IPS-15b (cell line): ENCODE data around the gene REL.
A peak's percentile ranks its signal among the peaks of the same experiment; 100 is the strongest.
"Not testable (repeated sequence)": the region's sequence is repeated elsewhere in the genome, so short reads cannot be mapped to it uniquely, and the experiment has no call there.

Source experiments
- H3K27me3 ChIP-seq: one replicate; pipeline ENCODE4 v1.6.1; 2013; ENCODE audit warnings: low read length; ENCODE audit not compliant: control insufficient read depth, insufficient read depth
- H3K36me3 ChIP-seq: one replicate; pipeline ENCODE4 v1.6.1; 2013; ENCODE audit warnings: low read length; ENCODE audit not compliant: control insufficient read depth, insufficient read depth
- H3K4me1 ChIP-seq: one replicate; pipeline ENCODE4 v1.6.1; 2013; ENCODE audit warnings: mild to moderate bottlenecking, low read length; ENCODE audit not compliant: control insufficient read depth, insufficient read depth
- H3K4me3 ChIP-seq: one replicate; pipeline ENCODE4 v1.5.1; 2013; ENCODE audit warnings: low read depth, low read length
- H3K9ac ChIP-seq: one replicate; pipeline ENCODE4 v1.6.1; 2013; ENCODE audit warnings: low read depth, mild to moderate bottlenecking, low read length
- H3K9me3 ChIP-seq: one replicate; pipeline ENCODE4 v1.6.1; 2013; ENCODE audit warnings: mild to moderate bottlenecking, low read length; ENCODE audit not compliant: control insufficient read depth, insufficient read depth

REL gene

DNA sequence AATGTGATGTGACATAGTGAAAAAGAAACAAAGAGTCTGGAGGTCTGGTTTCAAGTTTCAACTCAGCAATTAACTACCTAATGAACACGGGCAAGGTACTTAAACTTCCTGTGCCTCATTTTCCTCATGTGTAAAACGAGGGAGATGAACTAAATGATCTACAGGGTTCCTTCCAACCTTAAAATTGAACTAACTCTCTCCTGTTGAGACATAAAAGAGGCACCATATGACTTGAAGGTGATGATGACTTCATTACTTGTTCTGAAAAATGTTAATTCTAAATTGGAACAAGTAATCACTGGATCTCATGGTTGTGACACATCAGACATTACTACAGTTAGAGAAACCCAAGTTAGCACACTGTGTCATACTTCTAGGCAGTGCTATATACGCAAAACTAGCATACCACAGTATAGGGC, 8.9 kb upstream of the REL start:
- H3K9ac ChIP-seq, result no peak overlapping the region
- no peaks in the 10 kb centered on the region for H3K4me1 ChIP-seq
- no peak overlapping the region for H3K4me3 ChIP-seq
- H3K27me3 ChIP-seq, result no peaks in the 10 kb centered on the region
- no peaks in the 10 kb centered on the region for H3K36me3 ChIP-seq
- no peaks in the 10 kb centered on the region for H3K9me3 ChIP-seq

DNA sequence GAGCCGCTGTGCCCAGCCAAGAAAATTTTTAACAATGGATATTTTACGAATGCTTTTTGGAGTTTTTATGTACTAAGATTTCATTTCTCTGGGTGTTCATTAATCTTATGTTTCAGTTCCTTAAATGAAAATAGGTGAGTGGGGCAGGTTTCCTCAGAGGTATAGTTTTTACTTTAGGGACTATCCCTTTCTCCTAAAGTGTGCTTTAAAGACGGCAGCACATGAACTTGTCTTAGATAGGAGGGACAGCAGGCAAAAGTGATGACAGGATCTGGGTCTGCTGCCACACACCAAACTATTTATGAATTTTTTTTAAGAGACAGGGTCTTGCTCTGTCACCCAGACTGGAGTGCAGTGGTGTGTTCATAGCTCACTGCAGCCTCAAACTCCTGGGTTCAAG, 8.0 kb upstream of the REL start:
- H3K27me3 ChIP-seq, result no peaks in the 10 kb centered on the region
- H3K4me3 ChIP-seq, result no peak overlapping the region
- no peaks in the 10 kb centered on the region for H3K36me3 ChIP-seq
- no peak overlapping the region for H3K9ac ChIP-seq
- H3K4me1 ChIP-seq, result no peaks in the 10 kb centered on the region
- no peaks in the 10 kb centered on the region for H3K9me3 ChIP-seq

DNA sequence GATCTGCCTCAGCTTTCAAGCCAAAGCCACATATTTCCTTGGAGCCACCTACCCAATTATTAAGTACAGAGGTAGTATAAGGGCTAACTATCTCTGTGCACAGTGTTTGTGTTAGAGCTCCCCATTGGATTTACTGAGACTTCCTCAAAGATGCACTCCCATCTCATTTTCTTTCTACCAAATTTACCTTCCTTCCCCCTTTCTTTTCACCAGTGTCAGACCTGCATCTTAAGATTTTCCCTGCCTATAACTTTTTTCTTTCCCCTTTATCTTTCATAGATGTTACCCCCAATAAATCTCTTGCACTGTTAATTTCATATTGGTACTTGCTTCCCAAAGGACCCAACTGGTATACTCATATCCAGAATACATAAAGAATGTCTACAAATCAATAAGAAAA, 5.9 kb upstream of the REL start:
- H3K36me3 ChIP-seq, result no peaks in the 10 kb centered on the region
- H3K27me3 ChIP-seq, result no peaks in the 10 kb centered on the region
- no peaks in the 10 kb centered on the region for H3K9me3 ChIP-seq
- H3K4me1 ChIP-seq, result no peaks in the 10 kb centered on the region
- H3K4me3 ChIP-seq, result no peak overlapping the region
- no peak overlapping the region for H3K9ac ChIP-seq

DNA sequence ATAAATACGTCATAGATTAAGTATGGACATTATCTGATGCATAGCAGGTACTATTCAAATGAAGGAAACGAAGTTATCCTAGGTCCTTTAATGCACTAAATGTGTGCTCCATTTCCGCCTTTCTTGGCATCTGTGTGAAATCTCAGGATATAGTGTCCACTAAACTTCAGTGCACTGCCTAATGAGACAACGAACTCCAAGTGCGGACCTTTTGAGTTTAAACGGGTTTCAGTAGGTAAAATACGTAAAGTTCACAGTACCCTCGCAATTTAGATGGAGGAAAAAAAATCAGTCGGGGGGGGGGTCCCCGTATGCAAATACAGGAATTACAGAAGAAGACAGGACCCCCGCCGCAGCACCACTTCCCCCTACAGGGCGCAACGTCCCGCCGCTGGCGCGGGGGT, 729 bp upstream of the REL start:
- Histone ChIP-seq H3K36me3 (no peaks in the 10 kb centered on the region), H3K27me3 (peaks cover 6% of the 10 kb centered on the region), H3K9ac (peak overlapping the region; percentile 66), H3K4me3 (peak overlapping the region; percentile 62), H3K4me1 (peaks cover 4% of the 10 kb centered on the region), H3K9me3 (no peaks in the 10 kb centered on the region)

DNA sequence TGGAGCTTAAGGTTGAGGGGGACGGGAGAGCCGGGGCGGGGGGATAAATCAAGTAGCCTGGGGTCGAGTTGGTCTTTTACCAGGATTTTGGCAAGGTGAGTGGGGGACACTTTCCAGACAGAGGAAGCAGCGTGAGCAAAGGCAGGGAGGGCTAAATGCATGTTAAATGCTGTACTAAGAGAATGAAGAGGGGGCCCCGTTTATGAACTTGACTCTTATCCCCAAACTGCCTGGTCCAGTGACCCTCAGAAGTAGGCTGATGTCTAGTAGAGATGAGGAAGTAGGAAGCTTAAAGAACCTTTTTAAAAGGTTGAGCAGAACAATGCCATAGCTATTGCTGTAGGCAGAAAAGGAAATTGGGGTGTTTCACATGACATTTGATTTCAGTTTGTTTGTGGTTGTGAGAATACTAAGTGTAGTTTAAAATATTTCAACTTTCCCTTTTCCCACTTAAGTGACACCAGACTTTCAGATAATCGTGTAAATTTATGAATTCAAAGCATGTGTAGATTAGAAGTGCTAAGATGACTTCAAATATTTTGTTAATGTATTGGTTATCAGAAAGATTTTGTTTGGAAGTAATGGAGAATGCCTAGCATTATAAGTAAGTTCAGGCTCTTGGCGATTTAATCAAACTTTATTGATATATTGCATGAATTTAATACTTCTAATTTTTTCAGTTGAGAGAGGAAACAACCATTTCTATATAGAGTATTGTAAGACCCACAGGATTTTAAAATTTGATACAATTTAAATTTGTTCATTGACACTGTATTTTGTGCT, 1.8 kb downstream of the REL start:
- no peaks in the 10 kb centered on the region for H3K36me3 ChIP-seq
- peaks cover 6% of the 10 kb centered on the region for H3K27me3 ChIP-seq
- H3K9ac ChIP-seq, result no peak overlapping the region
- peaks cover 4% of the 10 kb centered on the region for H3K4me1 ChIP-seq
- H3K9me3 ChIP-seq, result no peaks in the 10 kb centered on the region
- H3K4me3 ChIP-seq, result peak overlapping the region; percentile 78

DNA sequence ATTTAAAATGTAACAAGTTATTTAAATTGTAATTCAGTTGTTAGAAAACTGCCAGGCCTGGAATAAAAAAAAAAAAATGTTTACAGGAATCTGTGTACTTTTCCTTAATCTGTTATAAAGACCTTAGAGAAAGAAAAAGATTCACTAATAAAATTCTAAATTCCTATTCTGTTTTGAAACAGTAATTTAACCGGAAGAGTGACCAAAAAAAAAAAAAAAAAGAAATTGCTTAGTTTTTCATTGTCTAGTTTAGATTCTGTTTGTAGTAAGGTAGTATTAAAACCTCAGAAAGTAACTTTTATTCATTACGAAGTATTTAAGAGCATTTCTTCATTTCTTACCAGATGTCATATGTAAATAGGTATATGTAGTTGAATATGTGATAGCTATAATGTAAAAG, 2.5 kb downstream of the REL start:
- no peaks in the 10 kb centered on the region for H3K36me3 ChIP-seq
- H3K27me3 ChIP-seq, result peaks cover 6% of the 10 kb centered on the region
- no peaks in the 10 kb centered on the region for H3K9me3 ChIP-seq
- H3K9ac ChIP-seq, result no peak overlapping the region
- H3K4me1 ChIP-seq, result peaks cover 4% of the 10 kb centered on the region
- no peak overlapping the region for H3K4me3 ChIP-seq

DNA sequence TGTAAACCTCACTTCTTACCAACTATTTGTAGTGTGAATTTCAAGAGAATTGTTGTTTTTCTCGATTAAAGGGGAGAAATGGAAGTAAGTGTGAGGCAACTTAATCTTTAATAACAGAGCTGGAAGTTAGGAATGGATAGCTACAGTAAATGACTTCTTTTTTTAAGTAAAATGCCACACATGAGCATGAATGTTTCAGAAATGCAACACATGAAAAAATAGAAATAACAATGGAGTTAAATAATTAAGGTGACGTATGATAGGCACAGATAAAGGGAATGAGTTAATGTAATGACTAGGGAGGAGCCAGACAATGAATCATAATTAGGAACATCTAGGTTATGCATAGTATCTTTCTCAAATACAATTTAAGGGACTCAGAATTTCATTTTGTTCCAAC, 3.4 kb downstream of the REL start:
- H3K4me1 ChIP-seq, result peaks cover 4% of the 10 kb centered on the region
- H3K4me3 ChIP-seq, result no peak overlapping the region
- no peak overlapping the region for H3K9ac ChIP-seq
- H3K9me3 ChIP-seq, result no peaks in the 10 kb centered on the region
- H3K36me3 ChIP-seq, result no peaks in the 10 kb centered on the region
- H3K27me3 ChIP-seq, result peaks cover 6% of the 10 kb centered on the region

DNA sequence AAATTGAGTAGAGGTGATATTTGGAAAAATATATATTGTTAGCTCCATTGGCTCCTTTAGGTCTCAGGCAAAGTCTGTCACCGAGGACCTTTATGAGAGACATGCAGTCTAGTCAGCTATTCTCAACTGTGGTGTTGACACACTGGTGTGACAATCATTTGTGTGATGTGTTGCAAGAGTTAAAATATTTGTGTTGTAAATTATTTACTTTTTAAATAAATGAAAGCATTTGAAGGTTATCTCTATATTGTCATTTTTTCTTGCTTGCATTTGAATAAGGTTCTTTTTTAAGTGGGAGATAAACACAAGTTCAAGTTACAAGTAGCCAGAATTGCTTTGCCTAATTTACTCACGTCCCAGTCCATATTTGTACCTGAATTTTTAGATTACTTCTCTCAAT, 4.3 kb downstream of the REL start:
- Histone ChIP-seq H3K36me3 (no peaks in the 10 kb centered on the region), H3K9me3 (no peaks in the 10 kb centered on the region), H3K4me1 (peaks cover 4% of the 10 kb centered on the region), H3K4me3 (no peak overlapping the region), H3K9ac (no peak overlapping the region), H3K27me3 (peaks cover 6% of the 10 kb centered on the region)

DNA sequence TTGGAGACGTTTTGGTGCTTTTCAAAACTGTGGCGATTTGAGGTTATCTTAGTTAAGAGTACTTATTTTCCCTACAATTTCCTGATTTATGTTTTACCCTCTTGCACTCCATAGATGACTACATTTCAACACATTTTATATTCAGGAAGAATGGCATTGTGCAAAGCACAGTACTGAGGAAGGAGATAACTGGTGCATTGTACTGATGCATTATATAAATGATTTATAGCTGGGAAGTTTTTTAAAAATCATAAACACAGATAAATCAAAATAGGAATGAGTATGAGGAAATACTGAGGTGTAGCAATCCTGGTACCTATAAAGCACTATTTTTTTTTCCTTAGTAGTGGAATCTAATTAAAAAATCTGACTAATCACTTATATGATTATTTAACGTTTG, 5.6 kb downstream of the REL start:
- Histone ChIP-seq H3K4me3 (no peak overlapping the region), H3K27me3 (peaks cover 6% of the 10 kb centered on the region), H3K9me3 (no peaks in the 10 kb centered on the region), H3K36me3 (no peaks in the 10 kb centered on the region), H3K4me1 (peaks cover 4% of the 10 kb centered on the region), H3K9ac (no peak overlapping the region)

DNA sequence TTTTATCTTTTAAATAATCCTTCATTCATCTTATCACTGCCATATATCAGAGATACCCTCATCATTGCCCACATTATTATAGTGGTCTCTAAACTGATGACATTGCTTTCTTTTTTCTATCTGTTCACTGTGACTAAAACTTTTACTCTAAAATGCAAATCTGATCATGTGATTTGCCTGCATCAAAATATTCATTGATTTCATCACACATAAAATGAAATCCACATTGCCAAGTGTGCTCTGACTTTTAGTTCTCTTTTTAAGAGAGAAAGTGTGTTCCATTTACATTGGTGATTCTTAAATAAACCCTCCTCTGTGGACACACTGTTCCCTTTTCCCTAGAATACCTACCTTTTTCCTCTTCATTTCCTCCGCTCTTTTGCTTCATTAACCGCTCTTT, 7.5 kb downstream of the REL start:
- H3K4me3 ChIP-seq, result no peak overlapping the region

DNA sequence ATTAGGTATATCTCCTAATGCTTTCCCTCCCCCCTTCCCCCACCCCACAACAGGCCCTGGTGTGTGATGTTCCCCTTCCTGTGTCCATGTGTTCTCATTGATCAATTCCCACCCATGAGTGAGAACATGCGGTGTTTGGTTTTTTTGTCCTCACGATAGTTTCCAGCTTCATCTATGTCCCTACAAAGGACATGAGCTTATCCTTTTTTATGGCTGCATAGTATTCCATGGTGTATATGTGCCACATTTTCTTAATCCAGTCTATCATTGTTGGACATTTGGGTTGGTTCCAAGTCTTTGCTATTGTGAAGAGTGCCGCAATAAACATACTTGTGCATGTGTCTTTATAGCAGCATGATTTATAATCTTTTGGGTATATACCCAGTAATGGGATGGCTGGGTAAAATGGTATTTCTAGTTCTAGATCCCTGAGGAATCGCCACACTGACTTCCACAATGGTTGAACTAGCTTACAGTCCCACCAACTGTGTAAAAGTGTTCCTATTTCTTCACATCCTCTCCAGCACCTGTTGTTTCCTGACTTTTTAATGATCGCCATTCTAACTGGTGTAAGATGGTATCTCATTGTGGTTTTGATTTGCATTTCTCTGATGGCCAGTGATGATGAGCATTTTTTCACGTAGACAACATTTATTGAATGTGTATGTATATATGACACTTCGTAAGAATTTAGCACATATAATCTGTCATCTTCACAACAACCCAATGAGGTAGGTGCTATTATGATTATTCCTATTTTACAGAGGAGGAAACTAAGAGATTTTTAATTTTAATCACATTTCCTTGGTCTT, 8.4 kb downstream of the REL start:
- H3K9me3 ChIP-seq, H3K4me3 ChIP-seq, H3K4me1 ChIP-seq, H3K36me3 ChIP-seq, H3K9ac ChIP-seq, H3K27me3 ChIP-seq: not testable (repeated sequence)

More for the DNA sequence above, 7.5 kb downstream of the REL start:
- Histone ChIP-seq H3K4me1 (peaks cover 4% of the 10 kb centered on the region), H3K9me3 (no peaks in the 10 kb centered on the region), H3K36me3 (no peaks in the 10 kb centered on the region), H3K27me3 (no peaks in the 10 kb centered on the region), H3K9ac (no peak overlapping the region)

DNA sequence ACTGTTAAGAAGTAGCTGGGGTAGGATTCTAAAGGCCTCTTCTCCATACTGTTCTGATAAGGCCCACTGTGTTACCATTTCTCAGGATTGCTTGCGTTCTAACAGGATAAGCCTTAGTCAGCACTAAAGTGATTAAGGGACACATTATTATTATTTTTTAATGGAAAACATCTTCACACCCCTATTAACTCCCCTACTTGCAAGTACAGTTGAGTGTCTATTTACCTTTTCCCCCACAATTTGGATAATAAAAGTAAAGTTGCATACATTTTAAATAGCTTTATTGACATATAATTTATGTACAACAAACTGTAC, 9.0 kb downstream of the REL start:
- Histone ChIP-seq H3K27me3 (no peaks in the 10 kb centered on the region), H3K36me3 (no peaks in the 10 kb centered on the region), H3K9ac (no peak overlapping the region), H3K9me3 (no peaks in the 10 kb centered on the region), H3K4me1 (no peaks in the 10 kb centered on the region), H3K4me3 (no peak overlapping the region)
